ENCODE results near the gene CNTN6. TPM values are rescaled to one million over a fixed set of nuclear protein-coding genes. Genes with fewer than 3 reads are reported as not detected.

Gene CNTN6
- total and polyA plus RNA-seq, 12 donors, result 0.01 to 0.22 (median 0.11) TPM; not detected in 9

- TF ChIP-seq, protein P1, sequence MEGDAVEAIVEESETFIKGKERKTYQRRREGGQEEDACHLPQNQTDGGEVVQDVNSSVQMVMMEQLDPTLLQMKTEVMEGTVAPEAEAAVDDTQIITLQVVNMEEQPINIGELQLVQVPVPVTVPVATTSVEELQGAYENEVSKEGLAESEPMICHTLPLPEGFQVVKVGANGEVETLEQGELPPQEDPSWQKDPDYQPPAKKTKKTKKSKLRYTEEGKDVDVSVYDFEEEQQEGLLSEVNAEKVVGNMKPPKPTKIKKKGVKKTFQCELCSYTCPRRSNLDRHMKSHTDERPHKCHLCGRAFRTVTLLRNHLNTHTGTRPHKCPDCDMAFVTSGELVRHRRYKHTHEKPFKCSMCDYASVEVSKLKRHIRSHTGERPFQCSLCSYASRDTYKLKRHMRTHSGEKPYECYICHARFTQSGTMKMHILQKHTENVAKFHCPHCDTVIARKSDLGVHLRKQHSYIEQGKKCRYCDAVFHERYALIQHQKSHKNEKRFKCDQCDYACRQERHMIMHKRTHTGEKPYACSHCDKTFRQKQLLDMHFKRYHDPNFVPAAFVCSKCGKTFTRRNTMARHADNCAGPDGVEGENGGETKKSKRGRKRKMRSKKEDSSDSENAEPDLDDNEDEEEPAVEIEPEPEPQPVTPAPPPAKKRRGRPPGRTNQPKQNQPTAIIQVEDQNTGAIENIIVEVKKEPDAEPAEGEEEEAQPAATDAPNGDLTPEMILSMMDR (IDR thresholded peaks at IDR 0.05), result no peak
- DNase-seq (no peak), ATAC-seq (no peak)
- Histone ChIP-seq H3K27me3 (no peaks in the 10 kb centered on the region), H3K9me3 (no peaks in the 10 kb centered on the region), H3K36me3 (no peaks in the 10 kb centered on the region), H3K4me3 (no peak overlapping the region), H3K4me1 (no peaks in the 10 kb centered on the region), H3K27ac (no peak overlapping the region)
- intact Hi-C loops (cut with DNase I), result no loop called here
- 77 to 89% methylated on average over 1 of the region's 1 CpG for WGBS, 2 donors
Observed at GRCh38 chr3:1147326-1147725, 54.5 kb downstream of the CNTN6 start.

GRCh38 chr3:1147819-1148218 lies 55.0 kb downstream of the CNTN6 start:
- no peak overlapping the region for H3K4me3 ChIP-seq
- intact Hi-C loops (cut with DNase I), result no loop called here
- ATAC-seq (no peak), DNase-seq (no peak)
- no peaks in the 10 kb centered on the region for H3K36me3 ChIP-seq
- 70 to 77% methylated on average over 2 of the region's 2 CpGs for WGBS, 2 donors
- TF ChIP-seq, protein P1 (IDR thresholded peaks at IDR 0.05), result no peak
- peaks cover 0 to 1% (median 0%) of the 10 kb centered on the region in 11 donors for H3K9me3 ChIP-seq
- H3K4me1 ChIP-seq, result no peaks in the 10 kb centered on the region
- no peaks in the 10 kb centered on the region for H3K27me3 ChIP-seq
- no peak overlapping the region for H3K27ac ChIP-seq

DNA sequence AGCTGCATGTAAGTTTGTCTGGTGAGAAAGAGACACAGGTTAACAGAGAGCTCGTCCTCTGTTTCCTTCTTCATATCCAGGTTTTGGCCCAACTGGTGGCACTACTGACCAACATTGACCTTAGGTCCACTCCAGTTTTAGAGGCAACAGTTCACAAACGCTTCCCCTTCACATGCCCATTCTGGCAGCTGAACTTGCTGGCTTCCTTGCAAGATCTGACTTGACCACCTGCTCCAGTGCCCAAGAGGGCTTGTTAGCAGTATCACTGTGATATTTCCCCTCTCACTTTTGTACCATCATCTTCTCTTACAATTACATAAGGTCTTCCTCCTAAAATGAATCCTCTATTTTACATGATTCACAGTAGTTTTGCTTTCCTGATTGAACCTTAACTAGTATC lies 71.3 kb downstream of the CNTN6 start:
- ATAC-seq (no peak), DNase-seq (no peak)
- Histone ChIP-seq H3K27me3 (no peaks in the 10 kb centered on the region), H3K4me1 (no peaks in the 10 kb centered on the region), H3K36me3 (no peaks in the 10 kb centered on the region), H3K4me3 (no peak overlapping the region), H3K27ac (no peak overlapping the region), H3K9me3 (peaks cover 0 to 3% (median 0%) of the 10 kb centered on the region in 11 donors)
- TF ChIP-seq, protein P1 (IDR thresholded peaks at IDR 0.05), result no peak
- intact Hi-C loops (cut with DNase I), result no loop called here
- 75 to 76% methylated on average over 2 of the region's 2 CpGs for WGBS, 2 donors

DNA sequence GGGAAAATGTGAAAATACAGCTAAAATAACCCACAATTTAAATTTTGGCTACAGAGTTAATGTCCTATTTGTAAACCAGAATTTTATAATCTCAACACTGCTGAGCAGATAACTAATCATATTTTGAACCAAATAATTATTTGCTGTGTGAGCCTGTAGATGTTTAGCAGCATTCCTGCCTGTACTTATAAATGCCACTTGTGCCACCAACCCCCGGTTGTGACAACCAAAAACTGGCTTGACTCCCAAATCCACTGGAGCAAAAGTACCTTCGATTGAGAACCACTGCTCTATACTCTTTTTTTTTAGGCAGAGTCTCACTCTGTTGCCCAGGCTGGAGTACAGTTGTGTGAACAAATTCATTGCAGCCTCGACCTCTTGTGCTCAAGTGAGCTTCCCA lies 78.5 kb downstream of the CNTN6 start:
- 68 to 75% methylated on average over 3 of the region's 3 CpGs for WGBS, 2 donors
- no peak overlapping the region for H3K4me3 ChIP-seq
- H3K36me3 ChIP-seq, result no peaks in the 10 kb centered on the region
- no peak overlapping the region for H3K27ac ChIP-seq
- H3K4me1 ChIP-seq, result peaks cover 0 to 8% (median 0%) of the 10 kb centered on the region in 9 donors
- intact Hi-C loops (cut with DNase I), result no loop called here
- no peaks in the 10 kb centered on the region for H3K27me3 ChIP-seq
- TF ChIP-seq, protein P1 (IDR thresholded peaks at IDR 0.05), result no peak
- DNase-seq (no peak), ATAC-seq (no peak)
- H3K9me3 ChIP-seq, result peaks cover 0 to 3% (median 0%) of the 10 kb centered on the region in 11 donors

Measured in heart right ventricle (tissue), 16 donors.